ENCODE data around the gene TOX2. TPM values are rescaled to one million over a fixed set of nuclear protein-coding genes. Genes with fewer than 3 reads are reported as not detected.
A peak's percentile ranks its signal among the peaks of the same experiment; 100 is the strongest.

Gene TOX2
- total and polyA plus RNA-seq, 2 of the 4 experiments (the other 2 are of a cell fraction), result 1.3 to 17.5 TPM

DNA sequence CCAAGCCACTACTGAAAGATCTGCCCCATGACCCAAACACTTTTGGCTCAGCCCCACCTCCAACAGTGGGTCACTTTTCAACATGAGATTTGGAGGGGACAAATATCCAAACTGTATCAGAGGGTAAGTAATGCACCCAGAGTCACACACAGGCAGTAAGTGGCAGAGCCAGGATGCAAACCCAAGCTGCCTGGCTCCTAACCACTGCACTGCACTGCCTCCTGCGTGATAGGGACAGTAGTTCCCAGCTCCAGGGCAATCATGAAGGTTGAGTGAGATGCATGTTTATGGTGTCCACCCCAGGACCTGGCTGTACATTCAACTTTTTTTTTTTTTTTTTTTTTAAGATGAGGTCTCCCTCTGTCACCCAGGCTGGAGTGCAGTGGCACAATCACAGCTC, 88.2 kb downstream of the TOX2 start:
- H3K14ac ChIP-seq (replicated peaks; ENCODE audit: low read depth, low read length), result no peak overlapping the region; the same call in 1 of the 2 replicates
- TF ChIP-seq CEBPB (IDR thresholded peaks at IDR 0.05; ENCODE audit: low read depth, low read length), result no peak
- no peak for TF ChIP-seq POLR2A (IDR thresholded peaks at IDR 0.05; ENCODE audit: low read depth, low read length)
- TF ChIP-seq SMC3 (IDR thresholded peaks at IDR 0.05; ENCODE audit: low read depth, low read length), result no peak
- TF ChIP-seq MXI1 (IDR thresholded peaks at IDR 0.05; ENCODE audit: borderline replicate concordance, low read depth, low read length), result no peak
- TF ChIP-seq MAZ (IDR thresholded peaks at IDR 0.05; ENCODE audit: borderline replicate concordance, low read depth, low read length), result no peak
- no peak for TF ChIP-seq RFX5 (IDR thresholded peaks at IDR 0.05; ENCODE audit: low read depth, low read length)
- TF ChIP-seq NFE2L2 (IDR thresholded peaks at IDR 0.05; ENCODE audit: low read depth, low read length), result no peak
- TF ChIP-seq RCOR1 (IDR thresholded peaks at IDR 0.05; ENCODE audit: insufficient replicate concordance, low read length), result no peak
- TF ChIP-seq, protein P1, sequence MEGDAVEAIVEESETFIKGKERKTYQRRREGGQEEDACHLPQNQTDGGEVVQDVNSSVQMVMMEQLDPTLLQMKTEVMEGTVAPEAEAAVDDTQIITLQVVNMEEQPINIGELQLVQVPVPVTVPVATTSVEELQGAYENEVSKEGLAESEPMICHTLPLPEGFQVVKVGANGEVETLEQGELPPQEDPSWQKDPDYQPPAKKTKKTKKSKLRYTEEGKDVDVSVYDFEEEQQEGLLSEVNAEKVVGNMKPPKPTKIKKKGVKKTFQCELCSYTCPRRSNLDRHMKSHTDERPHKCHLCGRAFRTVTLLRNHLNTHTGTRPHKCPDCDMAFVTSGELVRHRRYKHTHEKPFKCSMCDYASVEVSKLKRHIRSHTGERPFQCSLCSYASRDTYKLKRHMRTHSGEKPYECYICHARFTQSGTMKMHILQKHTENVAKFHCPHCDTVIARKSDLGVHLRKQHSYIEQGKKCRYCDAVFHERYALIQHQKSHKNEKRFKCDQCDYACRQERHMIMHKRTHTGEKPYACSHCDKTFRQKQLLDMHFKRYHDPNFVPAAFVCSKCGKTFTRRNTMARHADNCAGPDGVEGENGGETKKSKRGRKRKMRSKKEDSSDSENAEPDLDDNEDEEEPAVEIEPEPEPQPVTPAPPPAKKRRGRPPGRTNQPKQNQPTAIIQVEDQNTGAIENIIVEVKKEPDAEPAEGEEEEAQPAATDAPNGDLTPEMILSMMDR (conservative IDR thresholded peaks at IDR 0.05; ENCODE audit: low read depth, low read length), result no peak
- TF ChIP-seq CHD1 (IDR thresholded peaks at IDR 0.05; ENCODE audit: low read depth, low read length), result no peak
- no peak for TF ChIP-seq MAFK (IDR thresholded peaks at IDR 0.05; ENCODE audit: low read depth, low read length)
- TF ChIP-seq FOS (IDR thresholded peaks at IDR 0.05; ENCODE audit: low read depth, low read length), result no peak
- TF ChIP-seq USF2 (IDR thresholded peaks at IDR 0.05; ENCODE audit: low read depth, low read length), result no peak
- no peak for TF ChIP-seq RAD21 (IDR thresholded peaks at IDR 0.05; ENCODE audit: low read length)
- TF ChIP-seq, protein P2, sequence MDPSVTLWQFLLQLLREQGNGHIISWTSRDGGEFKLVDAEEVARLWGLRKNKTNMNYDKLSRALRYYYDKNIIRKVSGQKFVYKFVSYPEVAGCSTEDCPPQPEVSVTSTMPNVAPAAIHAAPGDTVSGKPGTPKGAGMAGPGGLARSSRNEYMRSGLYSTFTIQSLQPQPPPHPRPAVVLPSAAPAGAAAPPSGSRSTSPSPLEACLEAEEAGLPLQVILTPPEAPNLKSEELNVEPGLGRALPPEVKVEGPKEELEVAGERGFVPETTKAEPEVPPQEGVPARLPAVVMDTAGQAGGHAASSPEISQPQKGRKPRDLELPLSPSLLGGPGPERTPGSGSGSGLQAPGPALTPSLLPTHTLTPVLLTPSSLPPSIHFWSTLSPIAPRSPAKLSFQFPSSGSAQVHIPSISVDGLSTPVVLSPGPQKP (IDR thresholded peaks at IDR 0.05; ENCODE audit: borderline replicate concordance, low read depth, low read length), result no peak
- TF ChIP-seq BHLHE40 (IDR thresholded peaks at IDR 0.05; ENCODE audit: low read depth, low read length), result no peak
- POLR2A ChIA-PET (ENCODE audit: unreplicated experiment), result no interaction called here

More for the DNA sequence above, 88.2 kb downstream of the TOX2 start:
- no peak overlapping the region for H2AFZ ChIP-seq (replicated peaks; ENCODE audit: low read length, poor library complexity)
- BruUV-seq (replicated peaks), result no TSS peak
- no peaks in the 10 kb centered on the region for H3K9me3 ChIP-seq (ENCODE audit: control insufficient read depth, insufficient read depth, low read length)
- ATAC-seq (ENCODE audit: low read depth) (no peak), DNase-seq (no peak)
- no peak overlapping the region for H3K9ac ChIP-seq (ENCODE audit: low read depth, low read length)
- H3K36me3 ChIP-seq (ENCODE audit: control insufficient read depth, insufficient read depth, low read length), result peaks cover 9% of the 10 kb centered on the region
- CTCF ChIA-PET, result no interaction called here
- peak overlapping the region; percentile 47 for H2AK9ac ChIP-seq (replicated peaks; ENCODE audit: low read depth, low read length, poor library complexity)
- H3K4me2 ChIP-seq (ENCODE audit: low read depth, low read length), result no peak overlapping the region
- intact Hi-C loops (cut with micrococcal nuclease) (no loop called here), dilution Hi-C loops (cut with HindIII; ENCODE audit: low sequenced_read_pairs, unreplicated experiment) (no loop called here), in situ Hi-C loops (cut with MboI; ENCODE audit: low sequenced_read_pairs) (no loop called here)
- no peak overlapping the region for H3K4ac ChIP-seq (ENCODE audit: low read depth, low read length)
- H3K4me3 ChIP-seq (ENCODE audit: insufficient read depth, low read depth, low read length), result no peak overlapping the region
- H3K27ac ChIP-seq (ENCODE audit: insufficient read depth, low read length), result no peak overlapping the region
- H4K91ac ChIP-seq (ENCODE audit: insufficient read depth, low read depth, low read length), result no peak overlapping the region
- no peak overlapping the region for H4K5ac ChIP-seq (ENCODE audit: low read depth, low read length)
- H2BK15ac ChIP-seq (ENCODE audit: low read depth, low read length), result no peak overlapping the region
- H2BK120ac ChIP-seq (ENCODE audit: low read depth, low read length), result no peak overlapping the region
- no peak overlapping the region for H3K18ac ChIP-seq (ENCODE audit: low read depth, low read length)
- H3K27me3 ChIP-seq (ENCODE audit: control insufficient read depth, insufficient read depth, low read length), result no peaks in the 10 kb centered on the region
- H4K20me1 ChIP-seq (ENCODE audit: insufficient read depth, low read length), result peaks cover 20% of the 10 kb centered on the region; the same call in 1 of the 2 replicates
- H3K4me1 ChIP-seq (ENCODE audit: control insufficient read depth, insufficient read depth, low read length), result no peaks in the 10 kb centered on the region
- H3K79me1 ChIP-seq (ENCODE audit: low read depth in 1 of 2, low read length in 2 of 2), result peaks cover 36 to 68% of the 10 kb centered on the region in 2 experiments
- H2AK5ac ChIP-seq (ENCODE audit: low read depth, low read length), result no peak overlapping the region
- 0 out of 2 replicates have a peak overlapping the region, but pooled peaks have one; percentile 46 for H3K23ac ChIP-seq (ENCODE audit: low read depth, low read length)
- H2BK20ac ChIP-seq (ENCODE audit: low read depth, low read length), result no peak overlapping the region
- no peak overlapping the region for H3K56ac ChIP-seq (ENCODE audit: extremely low read depth, insufficient read depth, low read length)
- no peak overlapping the region for H2BK5ac ChIP-seq (ENCODE audit: low read depth, low read length, poor library complexity, severe bottlenecking)
- no peak overlapping the region for H4K8ac ChIP-seq (ENCODE audit: low read depth in 2 of 2, low read length in 2 of 2)
- WGBS, 2 experiments (ENCODE audit: extremely low coverage in 2 of 2, insufficient read length in 1 of 2), result no CpG with 5 or more reads among the region's 1 CpG
- peaks cover 42% of the 10 kb centered on the region for H3K9me1 ChIP-seq (ENCODE audit: insufficient read depth, low read length)

Measured in IMR-90 (cell line).